SKM-1 (cell line): ENCODE data around the gene NCAPH2.

ENCODE experiments used
- DNase-seq: peaks from one replicate; lab custom pipeline; 2025; ENCODE audit not compliant: unreplicated experiment; lab: John Stamatoyannopoulos, UW

NCAPH2 gene

GRCh38 chr22:50489363-50490243 is 18.4 kb upstream of the NCAPH2 start:
- no peak for DNase-seq

GRCh38 chr22:50490531-50491308 is 17.3 kb upstream of the NCAPH2 start:
- DNase-seq, result no peak

GRCh38 chr22:50497093-50497492 is 10.9 kb upstream of the NCAPH2 start:
- DNase-seq, result no peak

GRCh38 chr22:50498322-50498890 is 9.6 kb upstream of the NCAPH2 start:
- peak; percentile 55 for DNase-seq

- no peak for DNase-seq
Observed at GRCh38 chr22:50500452-50500851, 7.6 kb upstream of the NCAPH2 start.

GRCh38 chr22:50502096-50502495 is 5.9 kb upstream of the NCAPH2 start:
- DNase-seq, result no peak

GRCh38 chr22:50502628-50503474 is 5.2 kb upstream of the NCAPH2 start:
- no peak for DNase-seq

- no peak for DNase-seq
Observed at GRCh38 chr22:50503475-50504145, 4.4 kb upstream of the NCAPH2 start.

- no peak for DNase-seq
Observed at GRCh38 chr22:50504369-50505211, 3.4 kb upstream of the NCAPH2 start.

GRCh38 chr22:50505276-50505775 is 2.7 kb upstream of the NCAPH2 start:
- DNase-seq, result no peak

- no peak for DNase-seq
Observed at GRCh38 chr22:50505776-50506610, 2.0 kb upstream of the NCAPH2 start.

- DNase-seq, result no peak
Observed at GRCh38 chr22:50506611-50507420, 1.2 kb upstream of the NCAPH2 start.

- peak; percentile 94 for DNase-seq
Observed at GRCh38 chr22:50507421-50507990, 518 bp upstream of the NCAPH2 start, which contains the start of gene LMF2. Gene LMF2, minus strand, starts transcription at chr22:50507702. Its CDS starts 27 bp downstream, at chr22:50507675.

GRCh38 chr22:50508897-50509296 is 873 bp downstream of the NCAPH2 start:
- no peak for DNase-seq

GRCh38 chr22:50513175-50513574 is 5.2 kb downstream of the NCAPH2 start:
- DNase-seq, result no peak

- DNase-seq, result no peak
Observed at GRCh38 chr22:50516068-50516467, 8.0 kb downstream of the NCAPH2 start.

- DNase-seq, result no peak
Observed at GRCh38 chr22:50516891-50517290, 8.9 kb downstream of the NCAPH2 start.
